Motor neuron (in vitro differentiated cells): ENCODE data around the gene FAM118B. TPM values are rescaled to one million over a fixed set of nuclear protein-coding genes. Genes with fewer than 3 reads are reported as not detected.

Experiments
- ATAC-seq, 8 experiments: fragments of 200-7000 bp; cut with Tn5 transposase; replicated peaks in 6 of 8; 2 replicates each; pipeline ENCODE4 v1.8.0; 2021; ENCODE audit warnings: mild to moderate bottlenecking in 8 of 8, moderate library complexity in 8 of 8
- H3K27ac ChIP-seq, 2 donors: fragments of 250-450 bp; sonication (Bioruptor Pico); 2 replicates each; pipeline ENCODE4 v1.9.0; 2021; ENCODE audit warnings: antibody characterized with exemption in 2 of 2, mild to moderate bottlenecking in 2 of 2, moderate library complexity in 1 of 2
- H3K4me1 ChIP-seq, 2 donors: fragments of 250-450 bp; sonication (Bioruptor Pico); replicated peaks in 1 of 2; 2 replicates each; pipeline ENCODE4 v1.6.1; 2021; ENCODE audit warnings: antibody characterized with exemption in 2 of 2, mild to moderate bottlenecking in 2 of 2, moderate library complexity in 1 of 2
- H3K4me3 ChIP-seq, 5 donors: fragments of 250-450 bp; sonication (Bioruptor Pico); 2 replicates each; pipeline ENCODE4 v1.9.0; 2021; ENCODE audit warnings: antibody characterized with exemption in 5 of 5, mild to moderate bottlenecking in 5 of 5, moderate library complexity in 4 of 5
- WGBS, 10 experiments: fragments of 450-650 bp; shearing (Covaris generic); methylation state at CpG; one replicate each; pipeline ENCODE4 v1.0.0; 2022; 5-methylcytosine and 5-hydroxymethylcytosine counted together
- in situ Hi-C, 9 experiments: fragments of 400-800 bp; cut with MboI; loops; one replicate each; pipeline ENCODE4 v1.15.0; 2021; ENCODE audit warnings: low sequenced_read_pairs in 9 of 9, low pct_unique_long_range_greater_than_20kb in 2 of 9; ENCODE audit not compliant: unreplicated experiment in 9 of 9
- total RNA-seq, 8 experiments: library from RNA; unstranded; fragments of 300-600 nt; gene quantifications; 2 replicates each; pipeline versions ENCODE4 v1.2.3 to v1.2.4, GENCODE V29; 2022

The FAM118B gene
- total RNA-seq, 8 experiments from 2014 or later: 11.1 to 27.1 (median 19.9) TPM

GRCh38 chr11:126189109-126189929 lies 22.3 kb upstream of the FAM118B start:
- ATAC-seq: no peak
- Histone ChIP-seq H3K4me3 (no peak overlapping the region), H3K27ac (no peak overlapping the region), H3K4me1 (peaks cover 8 to 12% of the 10 kb centered on the region in 2 donors)
- WGBS, 10 experiments: 80 to 89% (median 82%) methylated on average over 2 to 12 of the region's 22 CpGs; no CpG with 5 or more reads in 6 of the 10 experiments
- in situ Hi-C loops: loop anchor here in 3 of 9 experiments (25.0 kb wide), 3 partner anchors 127 to 277 kb away; partner anchors contain the start of genes CDON (in 1 of the 3), DDX25 (in 1 of the 3), PUS3 (in 1 of the 3) and VSIG10L2 (in 1 of the 3)

GRCh38 chr11:126190792-126191191 lies 20.8 kb upstream of the FAM118B start:
- no peak overlapping the region for H3K4me3 ChIP-seq
- ATAC-seq: no peak
- H3K4me1 ChIP-seq: peaks cover 0 to 2% of the 10 kb centered on the region in 2 donors
- no peak overlapping the region for H3K27ac ChIP-seq
- in situ Hi-C loops: loop anchor here (10.0 to 25.0 kb wide), 5 partner anchors 128 to 278 kb away; partner anchors contain the start of genes CDON (in 1 of the 9), DDX25 (in 1 of the 9), PUS3 (in 1 of the 9) and VSIG10L2 (in 1 of the 9)
- WGBS, 10 experiments: 84 to 100% (median 100%) methylated on average over 2 to 5 of the region's 14 CpGs; no CpG with 5 or more reads in 5 of the 10 experiments

GRCh38 chr11:126191379-126192073 lies 20.1 kb upstream of the FAM118B start:
- Histone ChIP-seq H3K27ac (no peak overlapping the region), H3K4me3 (no peak overlapping the region), H3K4me1 (peaks cover 0 to 2% of the 10 kb centered on the region in 2 donors)
- in situ Hi-C loops: loop anchor here (10.0 to 25.0 kb wide), 5 partner anchors 129 to 279 kb away; partner anchors contain the start of genes CDON (in 1 of the 9), DDX25 (in 1 of the 9), PUS3 (in 1 of the 9) and VSIG10L2 (in 1 of the 9)
- whole genome bisulfite sequencing, 10 experiments: 88 to 100% (median 100%) methylated on average over 1 to 8 of the region's 11 CpGs; no CpG with 5 or more reads in 1 of the 10 experiments
- ATAC-seq: no peak

GRCh38 chr11:126192361-126192760 lies 19.2 kb upstream of the FAM118B start:
- Histone ChIP-seq H3K4me1 (no peaks in the 10 kb centered on the region), H3K27ac (no peak overlapping the region), H3K4me3 (no peak overlapping the region)
- 40 to 100% (median 100%) methylated on average over 1 to 3 of the region's 7 CpGs; no CpG with 5 or more reads in 4 of the 10 experiments for WGBS, 10 experiments
- in situ Hi-C loops: loop anchor here (10.0 to 25.0 kb wide), 5 partner anchors 130 to 280 kb away; partner anchors contain the start of genes CDON (in 1 of the 9), DDX25 (in 1 of the 9), PUS3 (in 1 of the 9) and VSIG10L2 (in 1 of the 9)
- no peak for ATAC-seq

GRCh38 chr11:126193038-126193478 lies 18.5 kb upstream of the FAM118B start:
- Histone ChIP-seq H3K27ac (no peak overlapping the region), H3K4me3 (no peak overlapping the region), H3K4me1 (no peaks in the 10 kb centered on the region)
- ATAC-seq: no peak
- in situ Hi-C loops: loop anchor here (10.0 to 25.0 kb wide), 5 partner anchors 131 to 281 kb away; partner anchors contain the start of genes CDON (in 1 of the 9), DDX25 (in 1 of the 9), PUS3 (in 1 of the 9) and VSIG10L2 (in 1 of the 9)
- 56 to 100% (median 80%) methylated on average over 1 to 7 of the region's 16 CpGs; no CpG with 5 or more reads in 5 of the 10 experiments for WGBS, 10 experiments

GRCh38 chr11:126194121-126194543 lies 17.4 kb upstream of the FAM118B start:
- H3K4me1 ChIP-seq: no peaks in the 10 kb centered on the region
- WGBS, 10 experiments: 5 to 80% (median 49%) methylated on average over 1 to 8 of the region's 9 CpGs
- H3K4me3 ChIP-seq: no peak overlapping the region
- H3K27ac ChIP-seq: no peak overlapping the region
- in situ Hi-C loops: loop anchor here (10.0 to 25.0 kb wide), 5 partner anchors 132 to 282 kb away; partner anchors contain the start of genes CDON (in 1 of the 9), DDX25 (in 1 of the 9), PUS3 (in 1 of the 9) and VSIG10L2 (in 1 of the 9)
- peak; percentile 64 to 88 (median 70) for ATAC-seq

GRCh38 chr11:126195119-126195518 lies 16.5 kb upstream of the FAM118B start:
- 83 to 100% (median 92%) methylated on average over 1 to 3 of the region's 3 CpGs; no CpG with 5 or more reads in 1 of the 10 experiments for WGBS, 10 experiments
- in situ Hi-C loops: loop anchor here (5.0 to 25.0 kb wide), 6 partner anchors 133 to 283 kb away; partner anchors contain the start of genes CDON (in 1 of the 9), DDX25 (in 1 of the 9), PUS3 (in 1 of the 9) and VSIG10L2 (in 1 of the 9)
- H3K27ac ChIP-seq: no peak overlapping the region
- no peaks in the 10 kb centered on the region for H3K4me1 ChIP-seq
- no peak overlapping the region for H3K4me3 ChIP-seq
- ATAC-seq: no peak

GRCh38 chr11:126197277-126197939 lies 14.2 kb upstream of the FAM118B start:
- H3K27ac ChIP-seq: no peak overlapping the region
- 60 to 100% (median 87%) methylated on average over 1 to 4 of the region's 7 CpGs; no CpG with 5 or more reads in 1 of the 10 experiments for WGBS, 10 experiments
- peak in 2 of 8 experiments; percentile 24 to 74 for ATAC-seq
- in situ Hi-C loops: loop anchor here (5.0 to 25.0 kb wide), 6 partner anchors 135 to 285 kb away; partner anchors contain the start of genes CDON (in 1 of the 9), DDX25 (in 1 of the 9), PUS3 (in 1 of the 9) and VSIG10L2 (in 1 of the 9)
- H3K4me3 ChIP-seq: no peak overlapping the region
- H3K4me1 ChIP-seq: no peaks in the 10 kb centered on the region

GRCh38 chr11:126198648-126199047 lies 12.9 kb upstream of the FAM118B start:
- Histone ChIP-seq H3K4me3 (no peak overlapping the region), H3K4me1 (no peaks in the 10 kb centered on the region), H3K27ac (no peak overlapping the region)
- 71 to 100% (median 100%) methylated on average over 1 to 2 of the region's 5 CpGs; no CpG with 5 or more reads in 5 of the 10 experiments for WGBS, 10 experiments
- in situ Hi-C loops: loop anchor here (5.0 to 25.0 kb wide), 6 partner anchors 136 to 286 kb away; partner anchors contain the start of genes CDON (in 1 of the 9), DDX25 (in 1 of the 9), PUS3 (in 1 of the 9) and VSIG10L2 (in 1 of the 9)
- no peak for ATAC-seq

- Histone ChIP-seq H3K4me3 (no peak overlapping the region), H3K27ac (no peak overlapping the region), H3K4me1 (no peaks in the 10 kb centered on the region)
- no peak for ATAC-seq
- 0 to 100% (median 93%) methylated on average over 1 to 7 of the region's 8 CpGs for WGBS, 10 experiments
- in situ Hi-C loops: no loop called here
These were observed 8.8 kb upstream of the FAM118B start for GRCh38 chr11:126202646-126203359.

GRCh38 chr11:126205359-126205758 lies 6.2 kb upstream of the FAM118B start:
- peaks cover under 1 to 3% of the 10 kb centered on the region in 2 donors for H3K4me1 ChIP-seq
- H3K27ac ChIP-seq: no peak overlapping the region
- H3K4me3 ChIP-seq: no peak overlapping the region
- ATAC-seq: no peak
- 87 to 100% (median 96%) methylated on average over 1 to 4 of the region's 14 CpGs; no CpG with 5 or more reads in 4 of the 10 experiments for WGBS, 10 experiments
- in situ Hi-C loops: no loop called here
